Upper lobe of left lung (tissue), 4 donors: Measurements from ENCODE around the gene VSTM2L.
"Not testable (repeated sequence)": the region's sequence is repeated elsewhere in the genome, so short reads cannot be mapped to it uniquely, and the experiment has no call there.

Experiments used
- CTCF ChIP-seq, 6 experiments: fragments of 450-650 bp in 4 of 6; fragments of 200-600 bp in 2 of 6; sonication (generic) in 2 of 6; IDR thresholded peaks; one replicate each; pipeline ENCODE4 v1.5.1; 2016 to 2019; ENCODE audit warnings: antibody characterized with exemption in 6 of 6
- POLR2A ChIP-seq, 4 donors: fragments of 450-650 bp; IDR thresholded peaks; one replicate each; pipeline ENCODE4 v1.5.1; 2016 to 2017; ENCODE audit warnings: antibody characterized with exemption in 4 of 4, mild to moderate bottlenecking in 2 of 4

- TF ChIP-seq CTCF, POLR2A (IDR thresholded peaks at IDR 0.05): not testable (repeated sequence)
Observed at GRCh38 chr20:37856034-37856433, 46.9 kb upstream of the VSTM2L start.
